Skin epidermis (tissue), 12 donors: Measurements from ENCODE around the gene VSX2.

ENCODE experiments used
- H3K27ac ChIP-seq, 21 experiments: fragments of 200-600 bp; sonication (generic) in 11 of 21; one replicate each; pipeline ENCODE4 v1.5.0; 2020; ENCODE audit warnings: mild to moderate bottlenecking in 3 of 21, inconsistent platforms in 2 of 21, moderate library complexity in 2 of 21
- H3K4me3 ChIP-seq, 7 experiments: fragments of 200-600 bp; sonication (generic) in 2 of 7; one replicate each; pipeline ENCODE4 v1.5.0; 2020; ENCODE audit warnings: inconsistent platforms in 2 of 7, mild to moderate bottlenecking in 2 of 7, moderate library complexity in 1 of 7

Gene VSX2

DNA sequence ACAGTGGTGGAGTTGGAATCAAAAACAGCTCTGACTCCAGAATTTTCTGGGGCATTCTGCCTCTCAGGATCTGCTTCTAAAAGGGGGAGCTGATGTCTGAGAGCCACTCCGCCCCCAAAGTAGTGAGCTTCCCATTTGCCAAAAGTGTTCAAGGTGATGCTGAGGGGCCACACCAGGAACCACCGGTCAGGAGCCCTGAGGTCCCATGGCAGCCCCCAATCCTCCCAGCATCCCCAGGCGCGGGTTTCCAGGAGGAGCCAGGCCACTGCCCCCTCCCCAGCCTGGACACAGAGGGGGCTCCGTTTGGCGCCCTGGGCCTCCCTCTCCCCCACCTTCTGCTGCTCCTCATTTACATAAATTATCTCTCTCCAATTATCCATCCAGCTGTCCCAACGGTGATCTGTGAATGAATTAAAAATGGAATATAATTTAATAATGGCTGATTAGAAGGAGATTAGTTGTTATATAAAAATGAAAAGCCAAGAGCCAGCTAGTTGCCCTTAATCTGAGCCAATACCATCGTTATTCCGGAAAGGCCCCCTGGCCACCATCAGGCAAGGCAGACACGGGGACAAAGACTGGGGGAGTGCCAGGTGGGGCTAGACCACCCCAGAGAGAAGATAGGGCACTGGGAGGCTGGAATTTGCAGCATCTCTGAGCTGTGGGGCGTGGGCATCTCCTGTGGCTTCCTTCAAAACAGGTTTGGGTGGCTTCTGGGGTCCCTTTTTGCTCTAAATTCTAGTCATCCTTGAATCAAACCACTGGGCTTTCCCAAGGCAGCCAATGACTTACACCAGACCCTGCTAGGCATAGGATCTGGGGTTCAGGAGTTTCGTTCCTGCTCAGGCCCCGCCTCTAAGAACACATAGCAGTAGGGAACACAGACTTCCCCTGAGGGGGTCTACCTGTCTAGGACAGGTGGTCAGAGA lies 19.7 kb upstream of the VSX2 start:
- H3K4me3 ChIP-seq, result no peak overlapping the region
- H3K27ac ChIP-seq, result no peak overlapping the region

DNA sequence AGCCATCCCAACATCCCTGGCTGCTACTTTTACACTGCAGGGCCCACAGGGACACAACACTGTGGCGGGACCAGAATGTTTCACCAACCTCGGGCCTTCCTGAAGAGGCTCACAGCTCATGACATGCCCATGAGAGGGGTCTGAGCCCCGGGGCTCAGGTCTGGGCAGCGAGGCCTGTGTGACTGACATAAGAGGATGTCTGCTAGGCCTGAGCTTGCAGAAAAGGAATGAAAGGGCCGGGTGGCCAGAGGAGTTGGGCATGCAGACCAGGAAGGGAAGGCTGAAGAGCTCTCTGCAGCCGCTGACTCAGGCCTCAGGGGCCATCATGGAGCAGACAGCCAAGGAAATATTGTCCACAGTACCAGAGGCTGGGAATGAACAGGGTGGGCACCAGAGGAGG lies 18.3 kb upstream of the VSX2 start:
- Histone ChIP-seq H3K27ac (no peak overlapping the region), H3K4me3 (no peak overlapping the region)

DNA sequence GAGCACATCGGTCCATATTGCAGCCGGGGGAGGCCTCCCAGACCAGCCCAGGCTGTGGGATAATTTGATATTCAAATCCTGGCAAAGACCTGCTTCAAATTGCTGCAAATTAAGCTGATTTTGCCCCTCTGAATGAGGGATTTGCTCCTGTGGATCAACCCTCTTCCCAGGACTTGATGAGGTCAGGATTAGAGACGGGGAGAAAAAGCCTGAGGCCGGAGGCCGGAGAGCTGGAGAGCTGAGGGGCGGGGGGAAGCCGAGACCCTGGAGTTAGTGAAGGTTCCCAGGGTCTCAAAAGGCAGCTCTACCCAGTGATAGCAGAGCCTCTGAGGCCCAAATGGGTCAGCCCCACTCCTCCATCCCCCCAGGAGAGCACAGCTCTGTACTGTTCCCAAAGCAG lies 17.5 kb upstream of the VSX2 start:
- no peak overlapping the region for H3K27ac ChIP-seq
- H3K4me3 ChIP-seq, result no peak overlapping the region

DNA sequence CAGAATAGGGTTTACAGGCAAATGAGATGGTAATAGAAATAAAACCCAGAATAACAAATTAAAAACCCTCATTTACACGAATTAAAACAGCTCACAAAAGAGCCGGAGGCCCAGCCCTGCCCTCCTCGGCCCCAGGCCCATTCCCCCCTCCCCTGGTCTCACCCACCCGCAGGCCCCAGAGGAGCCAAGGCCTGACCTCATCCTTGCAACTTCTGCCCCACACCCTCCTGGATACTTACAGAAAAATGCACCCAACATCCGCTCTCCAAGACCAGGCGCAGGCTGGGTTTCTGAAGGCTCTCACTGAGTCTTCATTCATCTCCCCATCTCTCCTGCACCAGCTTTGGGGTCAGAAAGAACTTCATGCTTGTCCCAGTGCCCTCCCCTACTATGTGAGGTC lies 16.2 kb upstream of the VSX2 start:
- H3K27ac ChIP-seq, result no peak overlapping the region
- H3K4me3 ChIP-seq, result no peak overlapping the region

DNA sequence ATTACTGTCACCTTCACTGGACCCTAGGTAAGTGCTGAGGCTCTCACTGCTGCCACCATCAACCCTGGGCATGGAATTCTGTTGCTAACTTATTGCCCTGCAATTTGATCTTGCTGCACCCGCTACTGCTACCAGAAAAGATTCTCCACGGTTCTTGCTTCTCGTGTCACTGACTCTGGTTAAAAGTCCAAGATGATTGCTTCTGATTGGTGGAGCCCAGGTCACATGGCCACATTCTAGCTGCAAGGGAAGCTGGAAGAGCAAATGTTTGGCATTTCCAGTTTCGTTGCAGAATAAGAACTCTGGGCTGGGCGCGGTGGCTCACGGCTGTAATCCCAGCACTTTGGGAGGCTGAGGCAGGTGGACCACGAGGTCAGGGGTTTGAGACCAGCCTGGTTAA lies 7.5 kb upstream of the VSX2 start:
- Histone ChIP-seq H3K4me3 (no peak overlapping the region), H3K27ac (no peak overlapping the region)

- Histone ChIP-seq H3K27ac (no peak overlapping the region), H3K4me3 (no peak overlapping the region)
These were observed 4.2 kb upstream of the VSX2 start for GRCh38 chr14:74235017-74235416.

GRCh38 chr14:74237441-74237840 lies 1.8 kb upstream of the VSX2 start:
- no peak overlapping the region for H3K4me3 ChIP-seq

GRCh38 chr14:74239848-74240793 lies 872 bp downstream of the VSX2 start:
- peak overlapping the region in 4 of 7 experiments; percentile 4 to 25 (median 14) for H3K4me3 ChIP-seq
- no peak overlapping the region for H3K27ac ChIP-seq

More at GRCh38 chr14:74237441-74237840, 1.8 kb upstream of the VSX2 start:
- no peak overlapping the region for H3K27ac ChIP-seq

- peak overlapping the region in 4 of 7 experiments; percentile 4 to 25 (median 14) for H3K4me3 ChIP-seq
- no peak overlapping the region for H3K27ac ChIP-seq
These were observed 1.8 kb downstream of the VSX2 start for GRCh38 chr14:74240794-74241651.

GRCh38 chr14:74241652-74242017 lies 2.4 kb downstream of the VSX2 start:
- no peak overlapping the region for H3K4me3 ChIP-seq
- no peak overlapping the region for H3K27ac ChIP-seq

GRCh38 chr14:74242021-74242779 lies 3.0 kb downstream of the VSX2 start:
- no peak overlapping the region for H3K4me3 ChIP-seq
- H3K27ac ChIP-seq, result no peak overlapping the region

DNA sequence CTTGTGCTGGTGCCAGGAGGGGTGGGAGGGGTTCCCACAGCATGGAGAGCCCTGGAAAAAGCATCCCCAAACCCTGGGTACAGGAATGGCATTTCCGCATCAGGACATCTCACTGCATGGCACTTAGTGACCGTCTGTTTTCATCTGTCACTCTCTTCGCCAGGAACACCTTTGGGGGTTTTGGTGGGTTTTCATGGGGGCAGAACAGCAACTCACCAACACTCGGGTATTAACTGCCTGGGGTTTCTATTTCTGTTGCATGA lies 3.5 kb downstream of the VSX2 start:
- no peak overlapping the region for H3K27ac ChIP-seq
- no peak overlapping the region for H3K4me3 ChIP-seq

DNA sequence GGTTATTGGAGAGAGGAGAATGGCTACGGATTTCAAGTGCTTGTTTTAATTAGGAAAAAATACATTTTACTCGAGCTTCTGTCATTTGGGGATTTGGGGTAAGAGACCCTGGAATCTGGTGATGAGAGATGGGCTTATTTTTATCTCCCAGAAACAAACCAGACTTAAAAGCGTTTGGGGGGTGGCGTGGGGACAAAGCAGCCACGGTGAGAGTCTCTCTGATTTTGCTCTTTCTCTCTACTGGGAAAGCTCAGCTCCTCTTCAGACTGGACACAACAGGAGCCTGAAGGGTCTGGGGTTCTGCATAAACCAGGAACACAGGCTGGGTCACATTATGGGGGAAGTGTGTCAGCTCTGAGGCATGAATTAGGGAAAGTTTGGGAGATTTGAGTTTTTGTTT lies 3.8 kb downstream of the VSX2 start:
- no peak overlapping the region for H3K4me3 ChIP-seq
- H3K27ac ChIP-seq, result no peak overlapping the region

DNA sequence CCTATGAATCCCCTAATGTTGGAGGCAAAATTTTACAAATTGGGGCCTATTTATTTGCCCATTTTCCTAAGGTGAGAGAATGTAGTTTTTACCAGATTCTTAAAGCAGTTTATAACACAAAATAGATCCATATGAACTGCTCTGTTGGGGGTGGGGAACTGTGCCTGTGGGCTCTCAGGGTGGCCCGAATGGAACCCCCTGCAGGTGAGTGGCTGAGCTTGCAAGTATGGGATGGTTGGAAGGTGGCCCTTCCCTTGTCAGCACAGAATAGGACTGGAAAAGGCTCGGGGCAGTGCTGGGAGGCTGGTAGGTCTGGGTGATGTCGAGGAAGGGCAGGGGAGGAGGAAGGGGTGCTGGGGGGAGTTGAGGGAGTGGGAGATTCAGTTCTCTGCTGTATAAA lies 4.9 kb downstream of the VSX2 start:
- Histone ChIP-seq H3K4me3 (no peak overlapping the region), H3K27ac (no peak overlapping the region)

GRCh38 chr14:74245292-74245691 lies 6.0 kb downstream of the VSX2 start:
- Histone ChIP-seq H3K4me3 (no peak overlapping the region), H3K27ac (no peak overlapping the region)

DNA sequence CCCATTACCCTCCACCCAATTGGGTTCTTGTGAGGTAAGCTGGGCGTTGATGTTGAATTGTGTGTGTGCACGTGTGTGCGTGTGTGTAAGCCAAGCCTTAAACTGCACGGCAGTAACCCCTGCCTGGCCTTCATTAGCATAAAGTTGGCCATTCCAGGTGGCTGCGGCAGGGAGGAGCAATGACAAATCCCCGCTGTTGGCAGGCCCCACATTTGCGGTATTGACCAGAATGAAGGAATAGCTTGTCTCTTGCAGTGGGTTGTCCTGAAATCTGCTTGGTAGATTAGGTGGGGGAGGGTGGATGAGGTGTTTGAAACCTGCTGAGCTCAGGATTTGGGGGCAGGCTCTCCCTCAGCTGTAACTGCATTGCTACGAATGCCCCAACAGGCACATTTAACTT lies 7.3 kb downstream of the VSX2 start:
- H3K27ac ChIP-seq, result no peak overlapping the region
- H3K4me3 ChIP-seq, result no peak overlapping the region

DNA sequence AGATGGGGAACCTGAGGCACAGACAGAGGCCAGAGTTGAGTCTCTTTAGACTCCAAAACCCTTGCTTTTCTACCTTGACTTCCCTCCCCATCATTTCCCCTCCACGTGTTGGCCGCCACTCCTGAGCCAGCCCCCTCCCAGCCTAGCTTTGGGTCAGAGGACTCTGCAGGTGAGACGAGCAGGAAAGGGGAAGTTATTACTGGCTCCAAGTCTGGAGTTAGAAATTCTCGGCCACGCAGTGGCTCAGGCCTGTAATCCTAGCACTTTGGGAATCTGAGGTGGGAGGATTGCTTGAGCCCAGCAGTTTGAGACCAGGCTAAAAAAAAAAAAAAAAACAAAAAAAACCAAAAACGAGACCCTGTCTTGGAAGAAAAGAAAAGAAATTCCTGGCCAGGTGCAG lies 8.8 kb downstream of the VSX2 start:
- Histone ChIP-seq H3K27ac (no peak overlapping the region), H3K4me3 (no peak overlapping the region)

DNA sequence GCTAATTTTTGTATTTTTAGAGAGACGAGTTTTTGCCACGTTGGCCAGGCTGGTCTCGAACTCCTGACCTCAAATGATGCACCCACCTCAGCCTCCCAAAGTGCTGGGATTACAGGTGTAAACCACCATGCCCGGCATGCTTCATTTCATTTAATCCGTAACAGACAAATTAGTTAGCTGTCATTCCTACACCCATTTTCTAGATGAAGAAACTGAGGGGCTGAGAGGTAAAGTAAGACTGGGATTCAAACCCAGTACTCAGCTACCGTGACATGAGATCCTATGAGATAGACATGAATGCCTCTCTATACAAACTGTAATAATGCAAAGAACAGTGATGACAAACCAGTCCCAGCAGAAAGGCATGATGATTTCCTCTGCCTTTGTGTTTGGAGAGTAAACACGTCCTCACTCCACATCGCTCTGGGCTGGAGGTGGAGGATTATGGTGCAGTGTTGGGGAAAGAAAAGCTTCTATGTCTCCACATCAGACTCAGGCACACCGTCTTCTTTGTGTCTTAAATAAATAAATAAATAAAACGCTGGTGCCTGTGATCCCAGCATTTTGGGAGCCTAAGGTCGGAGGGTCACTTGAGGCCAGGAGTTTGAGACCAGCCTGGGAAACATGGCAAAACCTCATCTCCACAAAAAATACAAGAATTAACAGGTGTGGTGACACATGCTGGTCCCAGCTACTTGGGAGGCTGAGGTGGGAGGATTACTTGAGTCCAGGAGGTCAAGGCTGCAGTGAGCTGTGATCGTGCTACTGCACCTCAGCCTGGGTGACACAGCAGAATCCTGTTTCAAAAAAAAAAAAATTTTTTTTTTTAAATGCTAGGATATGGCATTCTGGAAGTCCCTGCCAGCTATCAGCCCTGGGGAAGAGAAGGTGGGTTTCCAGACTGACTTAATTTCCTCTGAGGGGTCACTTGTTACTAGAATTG lies 10.5 kb downstream of the VSX2 start:
- H3K4me3 ChIP-seq, result no peak overlapping the region
- H3K27ac ChIP-seq, result no peak overlapping the region
